Nephron progenitor cell (in vitro differentiated cells): ENCODE measurements around the gene DHX16.
A peak's percentile ranks its signal among the peaks of the same experiment; 100 is the strongest.

ENCODE experiments used
- DNase-seq: peaks from one replicate; pipeline ENCODE4 v3.0.0; 2021
- H3K27ac Mint-ChIP-seq: 2 replicates; pipeline ENCODE4 v1.8.0; 2021; ENCODE audit warnings: mild to moderate bottlenecking, moderate library complexity, mixed read lengths
- H3K27me3 Mint-ChIP-seq: 2 replicates; pipeline ENCODE4 v1.8.0; 2021; ENCODE audit warnings: mild to moderate bottlenecking, low read depth, mixed read lengths; ENCODE audit not compliant: poor library complexity
- H3K36me3 Mint-ChIP-seq: 2 replicates; pipeline ENCODE4 v1.8.0; 2021; ENCODE audit warnings: low read depth, mixed read lengths
- H3K4me1 Mint-ChIP-seq: 2 replicates; pipeline ENCODE4 v1.8.0; 2021; ENCODE audit warnings: mixed read lengths
- H3K4me3 Mint-ChIP-seq: 2 replicates; pipeline ENCODE4 v1.8.0; 2021; ENCODE audit warnings: mild to moderate bottlenecking, moderate library complexity, mixed read lengths
- H3K9me3 Mint-ChIP-seq: 2 replicates; pipeline ENCODE4 v1.8.0; 2021; ENCODE audit warnings: mild to moderate bottlenecking, moderate library complexity, mixed read lengths
- TF ChIP-seq, protein P1 (sequence below): fragments of 200-600 bp; sonication (generic); IDR thresholded peaks from 2 replicates; pipeline ENCODE4 v1.5.0; 2021; ENCODE audit warnings: antibody characterized with exemption

The DHX16 gene

DNA sequence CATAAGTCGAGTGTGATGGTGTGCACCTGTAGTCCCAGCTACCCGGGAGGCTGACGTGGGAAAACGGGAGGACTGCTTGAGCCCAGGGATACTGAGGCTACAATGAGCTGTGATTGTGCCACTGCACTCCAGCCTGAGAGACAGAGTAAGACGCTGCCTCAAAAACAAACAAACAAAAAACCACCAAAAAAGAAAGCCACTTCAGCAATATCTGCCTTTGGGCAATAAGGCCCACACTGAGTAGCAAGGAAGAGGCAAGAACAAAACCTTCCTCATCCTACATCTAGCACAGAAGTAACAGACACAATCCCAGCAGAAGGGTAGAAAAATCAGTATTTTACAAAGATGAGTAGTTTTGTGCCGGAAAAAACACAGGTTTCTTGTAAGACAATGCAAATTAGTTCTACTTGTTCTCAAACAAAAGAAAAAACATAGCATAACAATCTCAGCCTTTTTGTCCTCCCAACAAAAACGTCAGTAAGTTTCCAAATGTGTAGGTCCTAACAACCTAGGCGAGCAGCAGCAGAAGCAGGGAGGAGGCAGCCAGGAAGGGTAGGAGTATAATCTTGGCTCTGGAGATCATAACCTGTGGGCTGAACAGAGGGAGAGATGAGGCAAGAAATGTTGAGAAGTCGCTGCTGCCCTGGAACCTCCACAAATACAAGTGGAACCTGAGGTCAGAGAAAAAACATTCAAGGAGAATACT lies 61.5 kb downstream of the DHX16 start:
- Mint-ChIP-seq H3K4me1 (peaks cover 74% of the 10 kb centered on the region), H3K27ac (peak overlapping the region; percentile 63), H3K9me3 (no peaks in the 10 kb centered on the region), H3K36me3 (peaks cover 64% of the 10 kb centered on the region), H3K27me3 (peaks cover 4% of the 10 kb centered on the region), H3K4me3 (no peak overlapping the region)
- TF ChIP-seq, protein P1, sequence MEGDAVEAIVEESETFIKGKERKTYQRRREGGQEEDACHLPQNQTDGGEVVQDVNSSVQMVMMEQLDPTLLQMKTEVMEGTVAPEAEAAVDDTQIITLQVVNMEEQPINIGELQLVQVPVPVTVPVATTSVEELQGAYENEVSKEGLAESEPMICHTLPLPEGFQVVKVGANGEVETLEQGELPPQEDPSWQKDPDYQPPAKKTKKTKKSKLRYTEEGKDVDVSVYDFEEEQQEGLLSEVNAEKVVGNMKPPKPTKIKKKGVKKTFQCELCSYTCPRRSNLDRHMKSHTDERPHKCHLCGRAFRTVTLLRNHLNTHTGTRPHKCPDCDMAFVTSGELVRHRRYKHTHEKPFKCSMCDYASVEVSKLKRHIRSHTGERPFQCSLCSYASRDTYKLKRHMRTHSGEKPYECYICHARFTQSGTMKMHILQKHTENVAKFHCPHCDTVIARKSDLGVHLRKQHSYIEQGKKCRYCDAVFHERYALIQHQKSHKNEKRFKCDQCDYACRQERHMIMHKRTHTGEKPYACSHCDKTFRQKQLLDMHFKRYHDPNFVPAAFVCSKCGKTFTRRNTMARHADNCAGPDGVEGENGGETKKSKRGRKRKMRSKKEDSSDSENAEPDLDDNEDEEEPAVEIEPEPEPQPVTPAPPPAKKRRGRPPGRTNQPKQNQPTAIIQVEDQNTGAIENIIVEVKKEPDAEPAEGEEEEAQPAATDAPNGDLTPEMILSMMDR: no peak
- no peak for DNase-seq

GRCh38 chr6:30610065-30610464 lies 62.7 kb downstream of the DHX16 start:
- Mint-ChIP-seq H3K36me3 (peaks cover 64% of the 10 kb centered on the region), H3K4me3 (no peak overlapping the region), H3K4me1 (peaks cover 64% of the 10 kb centered on the region), H3K27ac (peak overlapping the region; percentile 43), H3K27me3 (peaks cover under 1% of the 10 kb centered on the region), H3K9me3 (no peaks in the 10 kb centered on the region)
- TF ChIP-seq, protein P1: no peak
- DNase-seq: no peak

DNA sequence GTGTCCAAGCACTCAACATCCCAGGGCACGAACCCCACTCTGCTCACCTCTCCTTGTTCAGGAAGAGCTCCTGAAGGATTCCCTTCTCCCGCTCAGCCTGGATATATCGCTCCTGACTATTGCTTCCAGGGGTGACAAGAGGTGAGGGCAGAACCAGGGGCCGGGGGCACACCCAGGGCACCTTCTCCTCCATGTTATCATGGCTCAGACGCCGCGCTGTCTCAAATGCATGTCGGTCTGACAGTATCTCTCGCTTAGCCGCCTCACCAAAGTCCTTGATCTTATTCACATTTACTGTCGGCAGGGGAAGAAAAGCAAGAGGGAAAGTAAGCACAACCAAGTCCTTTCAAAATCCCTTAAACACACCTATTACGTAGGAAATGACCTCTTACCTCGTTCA lies 68.8 kb downstream of the DHX16 start:
- Mint-ChIP-seq H3K4me3 (no peak overlapping the region), H3K9me3 (no peaks in the 10 kb centered on the region), H3K27me3 (no peaks in the 10 kb centered on the region), H3K36me3 (peaks cover 82% of the 10 kb centered on the region), H3K27ac (no peak overlapping the region), H3K4me1 (peaks cover 5% of the 10 kb centered on the region)
- DNase-seq: no peak
- TF ChIP-seq, protein P1: no peak
